Activated T-helper 2 cell treated with anti-CD3 and anti-CD28 coated beads, Interferon-gamma antibody, Interleukin-2, Interleukin-4, amounts not matched to agents 10 μg/mL and 5 μg/mL and 100 μg/mL, durations not matched to agents 14 hours and 24 hours and 36 hours (primary cell): Measurements from ENCODE around the gene WWOX. TPM values are rescaled to one million over a fixed set of nuclear protein-coding genes. Genes with fewer than 3 reads are reported as not detected.

Experiments used
- DNase-seq: peaks from one replicate; pipeline ENCODE4 v3.0.0; 2021; ENCODE audit warnings: low spot score
- H3K27ac Mint-ChIP-seq: one replicate; pipeline ENCODE4 v1.8.0; 2021; ENCODE audit warnings: mixed read lengths
- H3K27me3 Mint-ChIP-seq: one replicate; pipeline ENCODE4 v1.8.0; 2021; ENCODE audit warnings: low read depth, mixed read lengths
- H3K36me3 Mint-ChIP-seq: one replicate; pipeline ENCODE4 v1.8.0; 2021; ENCODE audit warnings: low read depth, mixed read lengths
- H3K4me1 Mint-ChIP-seq: one replicate; pipeline ENCODE4 v1.8.0; 2021; ENCODE audit warnings: low read depth, mixed read lengths
- H3K4me3 Mint-ChIP-seq: one replicate; pipeline ENCODE4 v1.8.0; 2021; ENCODE audit warnings: low read depth, mild to moderate bottlenecking, moderate library complexity, mixed read lengths
- H3K9me3 Mint-ChIP-seq: one replicate; pipeline ENCODE4 v1.8.0; 2021; ENCODE audit warnings: mixed read lengths
- intact Hi-C: fragments of 100-400 bp; cut with micrococcal nuclease; formaldehyde crosslinking; loops from one replicate; pipeline ENCODE4 v1.15.1; 2023
- total RNA-seq: library from RNA; stranded (reverse); gene quantifications from 2 replicates; pipeline ENCODE4 v1.2.3, GENCODE V29; 2022

WWOX gene
- total RNA-seq, 1 donor from 2014 or later: 19.0 TPM

DNA sequence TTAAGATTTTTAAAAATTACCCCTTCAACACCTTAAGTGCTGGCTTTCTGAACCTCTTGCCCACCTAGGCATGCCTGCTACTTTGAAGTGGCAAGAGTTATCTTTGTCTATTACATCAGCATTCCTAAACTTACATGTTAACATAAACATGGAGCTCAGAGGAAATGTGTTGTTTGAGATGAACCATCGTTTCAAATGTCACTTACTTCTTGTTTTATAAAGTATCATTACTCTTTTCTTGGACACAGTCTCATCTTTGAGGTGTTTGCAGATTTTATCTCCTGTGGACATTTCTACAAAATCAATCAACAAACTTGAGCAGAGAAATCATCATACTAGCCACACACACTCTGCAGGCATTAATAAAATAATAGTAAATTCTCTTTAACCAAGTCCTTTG is 184.9 kb downstream of the WWOX start:
- Mint-ChIP-seq H3K27me3 (no peaks in the 10 kb centered on the region), H3K27ac (no peak overlapping the region), H3K9me3 (no peaks in the 10 kb centered on the region), H3K36me3 (no peaks in the 10 kb centered on the region), H3K4me1 (no peaks in the 10 kb centered on the region), H3K4me3 (no peak overlapping the region)
- intact Hi-C loops: no loop called here
- DNase-seq: no peak

DNA sequence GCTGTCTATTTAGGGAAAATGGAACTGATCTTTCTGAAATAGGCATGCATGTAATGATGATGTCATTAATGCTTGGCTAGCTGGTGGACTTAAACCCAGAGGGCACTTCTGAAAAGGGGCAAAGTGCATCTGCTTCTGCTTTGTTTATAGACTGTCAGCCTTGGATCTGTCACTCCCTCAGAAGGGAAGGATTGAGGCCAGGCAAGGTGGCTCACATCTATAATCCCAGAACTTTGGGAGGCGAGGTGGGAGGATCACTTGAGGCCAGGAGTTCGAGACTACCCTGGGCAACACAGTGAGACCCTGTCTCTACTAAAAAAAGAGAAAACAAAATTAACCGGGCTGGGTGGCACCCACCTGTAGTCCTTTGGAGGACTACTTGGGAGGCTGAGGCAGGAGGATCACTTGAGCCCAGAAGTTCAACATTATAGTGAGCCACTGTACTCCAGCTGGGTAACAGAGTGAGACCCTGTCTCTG is 185.5 kb downstream of the WWOX start:
- DNase-seq: no peak
- H3K27me3 Mint-ChIP-seq: no peaks in the 10 kb centered on the region
- H3K4me1 Mint-ChIP-seq: no peaks in the 10 kb centered on the region
- H3K27ac Mint-ChIP-seq: no peak overlapping the region
- H3K9me3 Mint-ChIP-seq: no peaks in the 10 kb centered on the region
- H3K36me3 Mint-ChIP-seq: no peaks in the 10 kb centered on the region
- no peak overlapping the region for H3K4me3 Mint-ChIP-seq
- intact Hi-C loops: no loop called here

DNA sequence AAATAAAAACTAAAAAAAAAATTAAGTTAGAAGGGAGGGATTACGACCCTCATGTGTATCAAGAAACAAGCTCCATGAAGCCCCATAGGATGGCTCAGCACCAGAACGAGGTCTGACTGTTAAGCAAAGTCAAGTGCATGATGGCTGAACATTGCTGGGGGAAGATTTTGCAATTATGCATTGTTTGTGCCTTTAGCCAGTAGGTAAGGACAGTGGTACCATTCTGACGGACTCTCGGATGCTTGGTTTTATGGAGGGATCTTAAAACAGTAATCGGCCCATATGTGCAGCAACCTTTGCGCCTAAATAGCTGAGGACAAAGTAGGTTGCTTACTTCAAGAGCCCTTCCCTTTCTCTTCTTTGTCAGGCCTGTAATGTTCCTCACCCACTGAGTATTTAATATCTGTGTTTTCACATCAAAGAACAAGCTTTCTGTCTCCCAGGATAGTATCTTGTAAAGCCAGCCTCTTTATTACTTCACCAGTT is 186.0 kb downstream of the WWOX start:
- H3K4me3 Mint-ChIP-seq: no peak overlapping the region
- H3K27me3 Mint-ChIP-seq: no peaks in the 10 kb centered on the region
- no peaks in the 10 kb centered on the region for H3K4me1 Mint-ChIP-seq
- no peaks in the 10 kb centered on the region for H3K36me3 Mint-ChIP-seq
- no peak overlapping the region for H3K27ac Mint-ChIP-seq
- H3K9me3 Mint-ChIP-seq: no peaks in the 10 kb centered on the region
- DNase-seq: no peak
- intact Hi-C loops: no loop called here

DNA sequence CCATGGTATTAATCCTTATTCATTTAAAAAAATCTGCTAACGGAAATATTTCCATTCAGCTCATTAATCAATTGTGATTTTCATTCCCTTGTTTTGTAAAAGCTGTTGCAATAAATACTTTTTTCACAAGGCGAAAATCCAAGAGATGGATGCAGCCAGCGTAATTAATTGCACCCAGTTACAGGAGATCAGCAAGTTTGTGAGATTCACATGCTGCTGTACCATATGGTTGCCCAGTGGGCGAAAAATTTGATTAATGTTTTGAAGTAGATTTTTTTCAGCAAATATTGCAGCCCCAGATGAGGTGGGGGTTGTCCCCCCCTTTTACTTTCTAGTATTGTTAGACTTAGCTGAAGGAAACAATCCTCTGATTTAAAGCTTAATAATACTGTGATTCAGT is 186.6 kb downstream of the WWOX start:
- no peaks in the 10 kb centered on the region for H3K36me3 Mint-ChIP-seq
- no peaks in the 10 kb centered on the region for H3K4me1 Mint-ChIP-seq
- H3K9me3 Mint-ChIP-seq: no peaks in the 10 kb centered on the region
- no peak overlapping the region for H3K4me3 Mint-ChIP-seq
- H3K27me3 Mint-ChIP-seq: no peaks in the 10 kb centered on the region
- no peak for DNase-seq
- intact Hi-C loops: no loop called here
- no peak overlapping the region for H3K27ac Mint-ChIP-seq

DNA sequence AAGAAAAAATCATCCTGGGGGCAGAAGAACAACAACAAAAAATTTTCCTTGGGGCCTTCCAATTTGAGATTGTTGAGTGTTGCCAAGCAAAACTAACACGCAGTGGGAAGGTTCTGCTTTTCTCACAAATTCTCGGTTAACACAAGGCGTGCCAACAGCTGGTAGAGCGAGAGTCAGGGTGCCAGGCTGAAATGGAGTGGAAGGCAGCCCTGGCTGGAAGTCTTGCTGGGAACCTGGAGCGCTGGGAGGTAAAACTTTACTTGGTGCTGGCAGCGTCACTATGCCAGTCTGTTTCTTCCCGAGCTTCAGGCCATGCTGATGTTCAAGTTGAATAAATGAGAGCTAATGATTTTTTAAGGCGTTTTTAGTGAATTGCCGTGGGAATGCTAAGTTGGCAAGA is 189.4 kb downstream of the WWOX start:
- no peaks in the 10 kb centered on the region for H3K36me3 Mint-ChIP-seq
- no peak overlapping the region for H3K4me3 Mint-ChIP-seq
- no peaks in the 10 kb centered on the region for H3K4me1 Mint-ChIP-seq
- DNase-seq: no peak
- H3K27me3 Mint-ChIP-seq: no peaks in the 10 kb centered on the region
- no peak overlapping the region for H3K27ac Mint-ChIP-seq
- H3K9me3 Mint-ChIP-seq: no peaks in the 10 kb centered on the region
- intact Hi-C loops: no loop called here

DNA sequence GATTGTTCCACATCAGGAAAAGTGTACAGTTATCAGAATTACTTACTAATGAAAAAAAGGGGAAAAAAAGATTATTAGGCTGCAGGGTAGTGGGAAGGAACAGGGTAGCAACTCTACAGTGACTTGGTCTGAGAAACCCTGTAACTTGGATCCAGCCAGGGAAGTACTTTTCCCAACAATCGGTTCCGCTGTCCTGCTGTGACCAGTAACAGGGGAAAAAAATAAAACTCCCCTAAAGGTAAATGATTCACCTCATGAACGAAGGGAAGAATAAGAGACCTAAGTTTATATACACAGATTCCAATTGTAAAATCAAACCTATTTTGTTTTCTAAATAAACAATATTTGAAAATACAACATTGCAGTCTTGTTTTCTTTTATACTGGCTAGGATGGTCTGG is 189.9 kb downstream of the WWOX start:
- Mint-ChIP-seq H3K27me3 (no peaks in the 10 kb centered on the region), H3K9me3 (no peaks in the 10 kb centered on the region), H3K4me1 (no peaks in the 10 kb centered on the region), H3K36me3 (no peaks in the 10 kb centered on the region), H3K27ac (no peak overlapping the region), H3K4me3 (no peak overlapping the region)
- no peak for DNase-seq
- intact Hi-C loops: no loop called here

DNA sequence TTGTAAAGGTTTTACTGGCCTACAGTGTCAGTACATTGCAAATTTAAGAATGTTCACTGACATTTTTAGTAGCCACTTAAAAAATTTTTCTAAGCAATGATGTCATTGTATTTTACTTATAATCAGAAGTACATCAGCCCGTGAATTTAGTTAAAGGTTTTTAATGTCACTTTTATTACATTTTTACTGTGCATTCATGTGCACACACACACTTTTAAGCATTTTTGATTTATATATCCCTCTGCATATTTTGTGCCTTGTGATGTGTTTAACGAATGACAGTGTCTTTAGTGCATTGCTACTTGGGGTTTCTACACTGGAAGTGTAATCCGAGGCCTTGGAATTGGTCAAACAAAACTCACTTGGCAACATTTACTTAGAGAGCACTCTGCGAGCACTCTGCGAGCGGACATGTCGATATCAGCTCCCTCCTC is 190.4 kb downstream of the WWOX start:
- Mint-ChIP-seq H3K4me3 (no peak overlapping the region), H3K36me3 (no peaks in the 10 kb centered on the region), H3K4me1 (no peaks in the 10 kb centered on the region), H3K27me3 (no peaks in the 10 kb centered on the region), H3K9me3 (no peaks in the 10 kb centered on the region), H3K27ac (no peak overlapping the region)
- intact Hi-C loops: no loop called here
- no peak for DNase-seq

DNA sequence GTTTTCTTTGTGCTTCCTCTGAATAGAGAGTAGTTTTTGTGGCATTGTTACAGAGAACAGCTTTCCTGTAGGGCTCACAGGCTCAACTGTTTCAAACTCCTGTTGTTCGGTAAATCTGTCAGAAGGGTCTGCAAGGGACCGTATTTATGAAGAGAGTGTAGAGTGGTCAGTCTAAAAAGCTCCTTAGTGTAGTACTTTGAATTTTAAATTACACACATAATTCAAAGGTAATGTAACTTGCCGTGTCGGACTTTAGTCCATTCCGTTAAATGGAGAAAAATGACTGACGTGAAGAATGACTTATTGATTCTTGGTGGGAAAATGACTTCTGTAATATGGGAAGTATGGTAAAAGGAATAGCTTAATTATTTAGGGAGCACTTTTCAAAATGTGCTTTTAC is 190.9 kb downstream of the WWOX start:
- H3K9me3 Mint-ChIP-seq: no peaks in the 10 kb centered on the region
- no peaks in the 10 kb centered on the region for H3K36me3 Mint-ChIP-seq
- H3K4me3 Mint-ChIP-seq: no peak overlapping the region
- no peaks in the 10 kb centered on the region for H3K27me3 Mint-ChIP-seq
- intact Hi-C loops: no loop called here
- no peak overlapping the region for H3K27ac Mint-ChIP-seq
- DNase-seq: no peak
- H3K4me1 Mint-ChIP-seq: no peaks in the 10 kb centered on the region

DNA sequence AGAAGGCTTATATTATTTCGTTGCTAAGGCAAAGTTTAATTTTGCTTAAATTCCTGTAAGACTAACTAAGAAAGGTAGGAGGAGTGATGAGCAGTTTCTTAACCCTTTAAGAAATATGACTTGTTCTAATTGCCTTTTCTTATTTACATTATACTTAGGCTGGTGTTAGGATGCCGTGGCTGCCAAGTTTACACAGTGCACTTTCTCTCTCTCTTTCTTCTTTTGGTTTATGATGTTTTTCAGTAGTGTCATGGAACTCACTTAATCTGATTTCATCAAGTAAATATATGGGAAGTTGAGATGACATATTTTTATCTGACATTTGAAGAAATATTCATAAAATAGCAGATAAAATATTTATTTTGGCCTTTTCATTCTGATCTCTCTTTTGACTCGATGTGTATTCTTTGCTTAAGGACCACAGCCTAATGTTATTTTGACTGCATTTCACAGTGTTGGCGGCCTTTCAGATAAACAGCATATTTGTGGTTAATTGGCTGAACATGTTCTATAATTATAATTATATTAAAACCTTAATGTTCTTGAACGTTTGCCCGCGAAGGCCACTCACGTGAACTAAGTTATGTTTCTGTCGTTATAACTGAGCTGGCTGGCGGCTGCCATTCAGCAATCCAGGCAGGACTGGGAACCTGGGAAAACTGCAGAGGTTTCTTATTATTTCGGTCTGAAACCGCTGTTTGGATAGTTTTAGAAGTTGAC is 191.6 kb downstream of the WWOX start:
- Mint-ChIP-seq H3K27ac (no peak overlapping the region), H3K4me3 (no peak overlapping the region), H3K36me3 (no peaks in the 10 kb centered on the region), H3K27me3 (no peaks in the 10 kb centered on the region), H3K9me3 (no peaks in the 10 kb centered on the region), H3K4me1 (no peaks in the 10 kb centered on the region)
- DNase-seq: no peak
- intact Hi-C loops: no loop called here

DNA sequence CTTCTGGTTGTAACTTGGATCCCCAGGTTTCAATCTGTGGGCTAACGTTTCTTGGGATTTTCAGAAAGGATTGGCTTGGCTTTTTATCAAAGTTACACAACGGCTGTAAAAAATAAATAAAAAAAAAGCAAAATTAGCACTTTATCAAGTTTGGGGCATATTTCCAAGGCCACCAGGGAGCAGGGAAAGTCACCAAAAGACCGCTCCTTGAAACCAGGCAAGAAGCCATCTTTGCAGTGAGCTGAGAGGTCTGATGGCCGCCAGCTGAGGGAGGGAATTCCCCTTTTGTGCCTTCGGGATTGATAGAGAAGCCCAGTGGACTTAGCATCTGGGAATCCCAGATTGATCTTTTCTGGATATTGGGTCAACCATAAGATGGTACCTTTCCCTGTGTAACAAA is 192.2 kb downstream of the WWOX start:
- DNase-seq: no peak
- no peak overlapping the region for H3K4me3 Mint-ChIP-seq
- intact Hi-C loops: no loop called here
- H3K27ac Mint-ChIP-seq: no peak overlapping the region
- H3K9me3 Mint-ChIP-seq: no peaks in the 10 kb centered on the region
- no peaks in the 10 kb centered on the region for H3K4me1 Mint-ChIP-seq
- H3K36me3 Mint-ChIP-seq: no peaks in the 10 kb centered on the region
- H3K27me3 Mint-ChIP-seq: no peaks in the 10 kb centered on the region

DNA sequence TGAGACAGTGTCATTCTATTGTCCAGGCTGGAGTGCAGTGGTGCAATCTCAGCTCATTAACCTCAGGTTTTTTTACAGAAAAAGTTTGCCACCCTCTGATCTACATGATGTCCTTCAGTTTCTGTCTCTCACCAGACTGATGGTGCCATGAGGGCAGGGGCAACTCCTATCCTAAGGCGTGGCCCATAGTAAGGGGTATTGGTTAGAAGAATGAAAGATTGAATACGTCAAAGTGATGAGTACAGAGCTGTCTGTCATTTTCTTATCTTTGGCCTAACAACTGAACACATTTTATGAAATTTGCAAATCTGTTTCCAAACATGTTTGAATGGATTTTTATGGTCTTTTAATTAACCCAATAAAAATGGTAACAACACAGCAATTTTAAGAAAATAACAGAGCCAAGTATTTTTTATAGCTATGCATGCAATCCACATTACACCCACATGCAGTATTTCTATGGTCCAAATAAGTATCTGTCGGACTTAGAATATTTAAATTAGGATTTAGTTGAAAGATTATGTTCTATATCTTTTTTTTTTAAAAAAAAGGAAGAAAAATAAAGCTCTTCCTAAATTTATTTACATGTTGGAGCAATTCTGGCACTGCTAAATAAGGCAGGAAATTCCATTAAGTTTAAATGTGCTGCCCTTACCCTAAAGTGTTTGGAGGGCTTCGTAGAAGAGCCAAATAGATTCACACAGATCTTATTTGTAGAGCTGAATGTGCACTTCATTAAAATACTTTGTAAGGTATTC is 192.8 kb downstream of the WWOX start:
- H3K9me3 Mint-ChIP-seq: no peaks in the 10 kb centered on the region
- H3K36me3 Mint-ChIP-seq: no peaks in the 10 kb centered on the region
- H3K4me3 Mint-ChIP-seq: no peak overlapping the region
- no peak for DNase-seq
- H3K27ac Mint-ChIP-seq: no peak overlapping the region
- no peaks in the 10 kb centered on the region for H3K4me1 Mint-ChIP-seq
- H3K27me3 Mint-ChIP-seq: no peaks in the 10 kb centered on the region
- intact Hi-C loops: no loop called here

DNA sequence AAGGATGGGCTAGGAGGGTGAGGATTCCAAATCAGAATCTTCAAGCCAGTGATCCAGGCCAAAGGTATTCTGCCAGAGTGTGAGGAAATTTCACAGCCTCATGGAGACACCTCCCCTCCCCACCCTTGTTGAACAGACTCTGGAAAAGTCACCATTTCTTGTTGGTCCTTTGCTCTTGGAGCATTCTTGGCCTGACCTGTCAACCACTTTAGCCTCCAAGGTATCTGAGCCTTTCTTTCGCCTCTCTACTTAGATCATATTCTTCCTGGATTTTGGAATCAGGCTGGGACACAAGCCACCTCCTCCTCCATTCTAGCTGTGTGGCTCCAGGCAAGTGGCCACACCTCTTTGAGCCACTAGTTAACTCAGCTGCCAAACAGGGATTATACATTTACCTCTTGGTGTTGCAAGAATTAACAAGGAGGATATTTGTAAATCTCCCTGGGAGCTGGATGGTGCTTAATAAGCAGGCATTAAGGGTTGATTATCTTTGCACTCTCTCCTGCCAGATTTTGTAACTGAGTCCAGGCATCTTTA is 193.5 kb downstream of the WWOX start:
- H3K27me3 Mint-ChIP-seq: no peaks in the 10 kb centered on the region
- H3K4me3 Mint-ChIP-seq: no peak overlapping the region
- H3K36me3 Mint-ChIP-seq: no peaks in the 10 kb centered on the region
- intact Hi-C loops: no loop called here
- no peak overlapping the region for H3K27ac Mint-ChIP-seq
- H3K9me3 Mint-ChIP-seq: no peaks in the 10 kb centered on the region
- H3K4me1 Mint-ChIP-seq: no peaks in the 10 kb centered on the region
- DNase-seq: no peak

DNA sequence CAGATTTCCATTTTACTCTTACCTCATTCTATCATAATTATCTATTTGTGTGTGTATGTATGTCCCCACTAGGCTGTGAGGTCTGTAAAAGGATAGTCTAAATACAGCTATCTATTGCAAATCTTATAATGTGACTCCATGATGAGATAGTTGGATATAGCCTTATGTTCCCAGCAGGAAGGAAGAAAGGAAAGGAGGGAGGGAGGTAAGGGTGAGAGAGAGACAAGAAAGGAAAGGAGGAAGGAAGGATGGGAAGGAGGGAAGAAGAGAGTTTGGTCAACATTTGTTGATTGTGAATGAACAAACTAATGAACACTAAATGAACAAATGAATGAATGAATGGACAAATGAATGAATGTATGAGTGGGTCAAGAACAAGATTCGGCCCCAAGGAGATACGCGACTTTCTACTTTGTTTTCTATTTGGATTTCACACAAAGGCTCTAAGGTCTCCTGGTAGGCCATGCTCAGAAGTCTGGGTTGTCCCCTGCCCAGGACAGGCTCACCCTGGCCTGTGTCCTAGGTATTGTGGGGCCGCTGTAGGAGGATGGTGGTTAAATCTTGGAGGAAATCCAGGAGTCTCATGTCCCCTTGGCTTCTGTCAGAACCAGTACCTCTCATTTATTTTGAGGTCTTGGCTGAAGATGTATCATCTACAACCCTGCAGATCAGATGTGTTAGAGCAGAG is 195.2 kb downstream of the WWOX start:
- DNase-seq: no peak
- H3K4me1 Mint-ChIP-seq: no peaks in the 10 kb centered on the region
- H3K36me3 Mint-ChIP-seq: no peaks in the 10 kb centered on the region
- intact Hi-C loops: no loop called here
- no peak overlapping the region for H3K27ac Mint-ChIP-seq
- no peak overlapping the region for H3K4me3 Mint-ChIP-seq
- H3K27me3 Mint-ChIP-seq: no peaks in the 10 kb centered on the region
- H3K9me3 Mint-ChIP-seq: no peaks in the 10 kb centered on the region
